ENCODE data around the gene EPHB3. TPM values are rescaled to one million over a fixed set of nuclear protein-coding genes. Genes with fewer than 3 reads are reported as not detected.

EPHB3 gene
- total RNA-seq, 1 donor from 2014 or later: 1.2 TPM

DNA sequence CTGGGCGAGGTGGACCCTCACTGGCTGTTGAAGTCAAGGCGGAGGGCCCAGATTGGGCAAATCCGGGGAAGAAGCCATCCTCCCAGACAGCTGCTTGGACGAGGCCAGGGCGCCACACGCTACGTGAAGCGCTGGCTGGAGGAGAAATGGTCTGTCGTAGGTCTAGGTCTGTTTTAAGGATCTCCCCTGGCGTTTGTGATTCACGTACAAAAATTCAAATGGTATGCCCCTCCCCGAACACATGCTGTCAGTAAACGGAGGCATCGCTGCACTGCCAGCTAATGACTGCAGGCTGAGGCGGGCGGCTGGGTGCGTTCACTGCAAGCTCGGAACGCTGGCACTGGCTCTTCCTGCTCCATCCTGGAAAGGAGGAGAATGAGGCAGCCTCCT is 69.9 kb downstream of the EPHB3 start:
- TF ChIP-seq, protein P1, sequence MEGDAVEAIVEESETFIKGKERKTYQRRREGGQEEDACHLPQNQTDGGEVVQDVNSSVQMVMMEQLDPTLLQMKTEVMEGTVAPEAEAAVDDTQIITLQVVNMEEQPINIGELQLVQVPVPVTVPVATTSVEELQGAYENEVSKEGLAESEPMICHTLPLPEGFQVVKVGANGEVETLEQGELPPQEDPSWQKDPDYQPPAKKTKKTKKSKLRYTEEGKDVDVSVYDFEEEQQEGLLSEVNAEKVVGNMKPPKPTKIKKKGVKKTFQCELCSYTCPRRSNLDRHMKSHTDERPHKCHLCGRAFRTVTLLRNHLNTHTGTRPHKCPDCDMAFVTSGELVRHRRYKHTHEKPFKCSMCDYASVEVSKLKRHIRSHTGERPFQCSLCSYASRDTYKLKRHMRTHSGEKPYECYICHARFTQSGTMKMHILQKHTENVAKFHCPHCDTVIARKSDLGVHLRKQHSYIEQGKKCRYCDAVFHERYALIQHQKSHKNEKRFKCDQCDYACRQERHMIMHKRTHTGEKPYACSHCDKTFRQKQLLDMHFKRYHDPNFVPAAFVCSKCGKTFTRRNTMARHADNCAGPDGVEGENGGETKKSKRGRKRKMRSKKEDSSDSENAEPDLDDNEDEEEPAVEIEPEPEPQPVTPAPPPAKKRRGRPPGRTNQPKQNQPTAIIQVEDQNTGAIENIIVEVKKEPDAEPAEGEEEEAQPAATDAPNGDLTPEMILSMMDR (IDR thresholded peaks at IDR 0.05): no peak
- H3K9me3 ChIP-seq: no peaks in the 10 kb centered on the region
- H3K27me3 ChIP-seq: no peaks in the 10 kb centered on the region
- H3K4me3 ChIP-seq: no peak overlapping the region
- intact Hi-C loops (cut with DNase I): no loop called here
- no peaks in the 10 kb centered on the region for H3K4me1 ChIP-seq
- H3K27ac ChIP-seq: no peak overlapping the region
- H3K36me3 ChIP-seq: no peaks in the 10 kb centered on the region
- DNase-seq (ENCODE audit: low spot score in 2 of 2): no peak

Other genes with a start within 250 kb of the EPHB3 start
- gene EIF4G1, start 247.2 kb upstream of the EPHB3 start, total RNA-seq: 192 TPM
- gene FAM131A, start 224.2 kb upstream of the EPHB3 start, total RNA-seq: 47.7 TPM
- 31.2 TPM for gene CLCN2, start 200.2 kb upstream of the EPHB3 start, total RNA-seq
- 26.0 TPM for gene POLR2H, start 200.1 kb upstream of the EPHB3 start, total RNA-seq
- gene THPO, start 183.6 kb upstream of the EPHB3 start, total RNA-seq: not detected
- 172 TPM for gene CHRD, start 181.7 kb upstream of the EPHB3 start, total RNA-seq
- 5.2 TPM for gene MAGEF1, start 150.3 kb downstream of the EPHB3 start, total RNA-seq

Data from ascending aorta (tissue), 2 donors.